Nucleus accumbens (tissue), 56 donors: Measurements from ENCODE around the gene LRFN5.
"Not testable (repeated sequence)": the region's sequence is repeated elsewhere in the genome, so short reads cannot be mapped to it uniquely, and the experiment has no call there.

Source experiments
- DNase-seq, 56 donors: peaks; one replicate each; lab custom pipeline; 2025; lab: John Stamatoyannopoulos, UW

The LRFN5 gene

DNA sequence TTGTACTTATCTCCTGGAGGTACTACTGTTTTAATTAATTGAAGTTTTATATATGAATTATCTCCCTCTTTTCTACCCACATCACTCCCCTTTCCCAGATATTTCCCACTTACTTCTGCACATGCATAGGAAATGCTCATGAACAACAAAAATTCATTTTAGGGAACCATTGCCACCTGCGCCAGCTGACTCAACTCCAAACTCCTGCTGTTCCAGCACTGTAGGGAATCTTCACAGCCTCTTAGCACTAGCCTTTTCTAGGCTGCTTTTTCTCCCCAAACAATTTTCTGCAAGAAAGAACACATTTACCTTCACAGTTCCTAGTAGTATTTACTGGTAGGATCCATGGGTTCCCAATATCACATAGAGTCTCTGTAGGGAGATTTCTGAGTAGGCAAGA lies 268.4 kb downstream of the LRFN5 start:
- no peak for DNase-seq

DNA sequence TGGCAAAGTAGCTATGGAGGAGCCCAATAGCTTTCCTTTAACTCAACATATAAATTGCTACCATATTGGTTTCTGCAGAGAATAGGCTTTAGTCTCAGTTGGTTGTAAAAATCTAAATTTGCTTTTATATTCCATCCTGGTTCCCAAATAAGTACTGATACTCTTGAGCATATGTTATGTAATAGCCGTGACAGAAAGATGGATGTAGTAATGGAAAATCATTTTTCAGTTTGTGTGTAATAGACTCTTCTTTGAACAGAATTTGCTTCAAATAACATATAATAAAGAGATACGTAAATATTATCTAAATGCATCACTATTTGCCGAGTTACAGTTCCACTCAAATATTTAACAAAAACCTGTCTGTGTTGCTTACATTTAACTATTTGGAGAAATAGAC lies 271.6 kb downstream of the LRFN5 start:
- no peak for DNase-seq

DNA sequence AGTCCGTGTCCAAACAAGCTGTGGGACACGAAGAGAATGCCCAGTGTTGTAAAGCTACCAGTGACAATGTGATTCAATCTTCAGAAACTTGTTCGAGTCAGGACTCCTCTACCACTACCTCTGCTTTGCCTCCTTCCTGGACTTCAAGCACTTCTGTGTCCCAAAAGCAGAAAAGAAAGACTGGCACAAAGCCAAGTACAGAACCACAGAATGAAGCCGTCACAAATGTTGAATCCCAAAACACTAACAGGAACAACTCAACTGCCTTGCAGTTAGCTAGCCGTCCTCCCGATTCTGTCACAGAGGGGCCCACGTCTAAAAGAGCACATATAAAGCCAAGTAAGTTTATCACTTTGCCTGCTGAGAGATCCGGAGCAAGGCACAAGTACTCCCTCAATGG lies 284.9 kb downstream of the LRFN5 start:
- DNase-seq: no peak

DNA sequence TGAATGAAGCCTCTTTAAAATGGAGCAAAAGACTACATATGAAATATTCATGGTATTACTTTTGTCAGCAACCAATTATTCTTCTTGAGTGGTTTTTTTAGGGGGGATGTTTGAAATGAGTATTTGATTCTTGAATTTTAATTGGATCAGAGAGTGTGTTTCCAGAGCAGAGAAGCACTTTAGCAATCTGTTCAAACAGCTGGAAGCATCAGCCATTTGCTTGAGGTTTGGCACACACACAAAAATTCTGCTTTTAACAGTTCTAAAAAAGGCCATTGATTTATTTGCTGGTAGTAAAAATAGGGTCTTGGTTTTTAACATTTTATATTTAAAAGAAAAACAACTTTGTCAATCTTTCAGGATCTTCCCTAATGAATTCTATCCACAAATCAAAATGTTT lies 292.7 kb downstream of the LRFN5 start:
- DNase-seq: no peak

DNA sequence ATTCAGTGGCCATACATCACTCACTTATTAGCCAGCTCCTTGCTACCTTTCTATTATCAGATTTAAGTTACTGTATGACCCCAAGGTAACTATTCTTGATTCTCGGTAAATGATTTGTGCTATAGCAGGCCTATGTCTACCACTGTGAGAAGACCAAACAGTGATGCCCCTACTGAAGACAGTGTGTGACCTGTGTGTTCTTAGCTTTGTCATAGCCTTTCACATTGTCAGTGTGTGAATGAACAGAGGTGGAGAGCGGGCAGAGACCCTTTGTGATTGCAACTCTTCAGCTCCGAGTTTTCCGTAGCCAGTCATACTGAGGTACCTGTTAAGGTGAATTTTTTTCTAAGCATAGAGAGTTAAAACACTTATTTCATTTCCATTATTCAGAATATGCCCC lies 294.0 kb downstream of the LRFN5 start:
- DNase-seq: no peak

DNA sequence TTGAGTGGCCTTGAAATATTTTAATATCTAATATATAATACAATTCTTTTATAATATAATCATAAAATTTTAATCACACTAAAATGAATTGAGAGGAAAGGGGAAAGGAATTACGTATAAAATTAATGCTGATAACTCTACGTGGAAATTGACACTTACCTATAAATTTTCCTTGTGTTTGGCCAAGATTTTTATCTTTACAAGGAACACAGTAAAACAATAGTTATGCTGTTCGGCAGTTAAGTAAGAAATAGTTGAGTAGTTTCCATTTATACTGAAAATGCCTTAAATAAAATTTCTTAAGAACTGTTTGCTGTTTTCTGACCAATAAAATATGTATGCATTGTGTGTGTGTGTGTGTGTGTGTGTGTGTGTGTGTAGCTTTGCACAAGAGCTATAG lies 294.4 kb downstream of the LRFN5 start:
- no peak for DNase-seq

DNA sequence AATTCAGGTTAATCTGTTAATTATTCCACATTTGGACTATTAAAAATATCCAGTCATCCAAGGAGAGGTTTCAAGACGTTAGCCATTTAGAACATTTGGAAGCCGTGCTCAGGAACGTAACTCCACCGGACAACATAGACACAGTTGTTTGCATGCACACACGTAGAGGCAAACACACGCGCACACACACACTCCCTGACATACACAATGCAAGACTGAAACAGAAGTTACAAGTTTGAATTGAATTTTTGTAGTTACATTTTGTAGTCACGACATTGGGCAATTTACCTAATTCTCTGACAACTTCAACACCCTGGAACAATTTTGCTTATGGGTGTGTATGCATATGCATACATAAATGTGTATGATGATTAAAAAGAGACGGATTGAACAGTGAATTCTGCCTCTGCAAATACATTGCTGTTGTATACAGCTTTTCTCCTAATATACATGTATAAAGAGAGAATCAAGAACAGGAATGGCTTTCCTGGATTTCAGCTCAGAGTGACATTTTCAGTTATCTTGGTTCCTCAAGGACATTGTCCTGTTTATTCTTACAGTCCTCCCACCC lies 298.8 kb downstream of the LRFN5 start:
- DNase-seq: no peak

DNA sequence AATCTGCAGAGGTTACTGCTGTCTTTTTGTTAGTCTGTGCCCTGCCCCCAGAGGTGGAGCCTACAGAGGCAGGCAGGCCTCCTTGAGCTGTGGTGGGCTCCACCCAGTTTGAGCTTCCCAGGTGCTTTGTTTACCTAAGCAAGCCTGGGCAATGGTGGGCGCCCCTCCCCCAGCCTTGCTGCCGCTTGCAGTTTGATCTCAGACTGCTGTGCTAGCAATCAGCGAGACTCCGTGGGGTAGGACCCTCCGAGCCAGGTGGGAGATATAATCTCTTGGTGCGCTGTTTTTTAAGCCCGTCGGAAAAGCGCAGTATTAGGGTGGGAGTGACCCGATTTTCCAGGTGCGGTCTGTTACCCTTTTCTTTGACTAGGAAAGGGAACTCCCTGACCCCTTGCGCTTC lies 304.5 kb downstream of the LRFN5 start:
- DNase-seq: not testable (repeated sequence)

DNA sequence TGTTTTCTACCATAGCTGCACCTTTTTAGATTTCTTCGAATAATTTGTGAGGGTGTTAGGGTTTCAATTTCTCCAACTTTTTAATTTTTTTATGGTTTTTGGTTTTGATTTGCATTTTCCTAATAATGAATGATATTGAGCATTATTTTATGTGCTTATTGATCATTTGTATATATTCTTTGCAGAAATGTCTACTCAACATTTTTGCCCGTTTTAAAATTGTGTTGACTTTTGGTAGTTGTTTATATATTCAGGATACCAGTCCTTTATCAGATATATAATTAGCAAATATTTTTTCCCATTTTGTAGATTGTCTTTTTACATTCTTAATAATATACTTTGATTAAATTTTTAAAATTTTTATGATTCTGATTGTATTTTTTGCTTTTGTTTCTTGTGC lies 306.7 kb downstream of the LRFN5 start:
- DNase-seq: no peak

DNA sequence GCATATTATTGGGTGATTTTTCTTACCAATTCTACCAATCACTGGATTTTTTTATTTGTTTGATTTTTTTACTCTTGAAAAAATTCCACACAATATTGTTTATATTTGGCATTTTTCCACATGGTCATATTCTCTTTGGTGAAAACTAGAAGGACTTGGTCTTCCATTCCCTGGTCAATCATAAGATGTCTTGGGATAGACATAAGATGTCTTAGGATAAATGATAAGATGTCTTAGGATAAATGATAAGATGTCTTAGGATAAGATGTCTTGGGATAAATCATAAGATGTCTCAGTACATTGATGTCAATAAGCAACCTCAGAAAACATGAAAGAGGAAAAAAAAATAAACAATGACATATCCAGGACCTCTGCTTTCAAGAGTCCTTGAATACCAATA lies 309.1 kb downstream of the LRFN5 start:
- DNase-seq: no peak

DNA sequence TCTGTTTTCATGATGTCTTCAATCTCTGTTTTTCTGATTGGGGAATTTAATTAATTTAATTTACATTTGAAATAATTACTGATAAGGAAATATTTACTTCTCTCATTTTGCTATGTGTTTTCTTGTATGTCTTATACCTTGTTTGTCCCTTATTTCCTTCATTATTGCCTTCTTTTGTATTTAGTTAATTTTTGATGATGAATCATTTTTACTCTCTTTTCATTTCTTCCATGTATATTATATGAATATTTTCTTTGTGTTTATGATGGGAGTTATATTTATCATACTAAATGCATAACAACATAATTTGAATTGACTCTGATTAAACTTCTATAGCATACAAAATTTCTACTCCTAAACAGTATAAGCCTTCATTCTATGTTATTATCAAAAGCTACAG lies 309.6 kb downstream of the LRFN5 start:
- DNase-seq: no peak

DNA sequence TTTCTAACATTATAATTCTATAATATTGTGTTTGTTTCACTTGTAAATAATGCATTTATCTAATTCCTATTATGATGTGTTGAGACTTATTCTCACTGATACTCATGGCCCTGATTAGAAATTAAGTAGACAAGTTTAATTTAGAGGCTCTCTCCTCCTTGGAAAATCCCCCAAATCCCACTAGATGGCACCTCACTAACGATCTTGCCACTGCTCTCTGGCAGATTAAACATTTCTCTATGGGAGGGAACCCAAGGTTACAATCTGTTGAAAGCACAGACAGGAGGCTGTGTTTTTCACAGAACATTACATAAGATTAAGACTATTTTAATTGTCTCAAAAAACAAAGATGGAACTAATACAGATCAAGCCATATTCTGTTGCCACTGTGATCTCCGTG lies 318.7 kb downstream of the LRFN5 start:
- peak in 1 of 56 donors; percentile 1 for DNase-seq

DNA sequence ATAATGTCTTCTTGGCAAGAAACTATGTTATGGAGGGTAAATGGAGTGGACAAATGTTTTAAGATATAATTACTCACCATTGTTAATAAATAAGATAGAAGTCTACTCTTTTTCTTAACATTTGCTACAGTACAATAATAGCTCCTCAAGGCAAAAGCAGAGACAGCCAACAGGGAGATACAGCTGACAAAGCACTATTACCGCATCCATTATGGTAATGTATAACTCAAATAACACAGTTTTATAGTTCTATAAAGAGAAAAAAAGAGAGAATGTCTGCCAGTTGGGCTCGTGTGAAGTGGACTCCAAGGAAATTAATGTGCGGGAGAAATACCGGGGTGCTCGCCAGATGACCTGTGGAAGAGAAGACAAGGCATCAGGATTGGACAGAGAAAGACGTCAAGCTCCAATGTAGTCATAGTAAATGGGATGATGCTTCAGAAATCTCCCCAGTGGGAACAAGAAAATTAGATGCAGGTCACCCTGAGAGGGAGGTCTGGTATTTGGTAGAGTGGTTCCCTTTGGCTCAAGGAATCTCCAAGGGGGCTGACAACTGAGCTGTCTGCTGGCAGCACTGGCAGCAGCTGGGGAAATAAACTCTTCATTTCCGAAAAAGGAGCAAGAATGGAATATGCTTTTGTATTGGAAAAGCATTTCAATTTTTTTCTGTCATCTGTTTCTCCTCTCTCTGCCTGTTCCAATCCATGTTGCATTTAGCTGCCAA lies 343.9 kb downstream of the LRFN5 start:
- DNase-seq: no peak
